Measurements from ENCODE around the gene ZNF319.

DNA sequence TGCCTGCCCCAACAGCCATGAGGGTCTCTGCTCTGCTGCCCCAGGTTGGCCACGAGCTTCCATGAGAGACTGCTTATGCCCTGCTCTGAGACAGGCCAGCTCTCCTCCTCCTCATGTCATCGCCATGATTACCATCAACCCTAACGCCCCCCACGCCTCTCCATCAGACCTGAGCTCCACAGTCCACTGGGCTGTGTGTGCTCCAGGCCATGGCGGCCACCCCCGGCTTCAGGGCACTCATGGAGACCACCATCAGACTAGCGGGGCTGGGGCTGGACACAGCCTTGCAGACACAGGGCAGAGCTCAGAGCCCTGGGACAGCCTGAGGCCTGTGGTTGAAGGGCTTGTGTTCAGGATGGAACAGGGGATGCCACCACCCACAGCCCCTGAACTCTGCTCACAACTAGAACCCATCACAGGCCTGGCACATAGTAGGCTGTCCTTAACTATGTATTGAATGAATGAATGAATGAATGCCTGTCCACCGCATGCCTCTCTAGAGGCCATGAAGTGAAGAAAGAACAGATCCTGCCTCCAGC is 44.1 kb downstream of the ZNF319 start:
- TF ChIP-seq, protein P1, sequence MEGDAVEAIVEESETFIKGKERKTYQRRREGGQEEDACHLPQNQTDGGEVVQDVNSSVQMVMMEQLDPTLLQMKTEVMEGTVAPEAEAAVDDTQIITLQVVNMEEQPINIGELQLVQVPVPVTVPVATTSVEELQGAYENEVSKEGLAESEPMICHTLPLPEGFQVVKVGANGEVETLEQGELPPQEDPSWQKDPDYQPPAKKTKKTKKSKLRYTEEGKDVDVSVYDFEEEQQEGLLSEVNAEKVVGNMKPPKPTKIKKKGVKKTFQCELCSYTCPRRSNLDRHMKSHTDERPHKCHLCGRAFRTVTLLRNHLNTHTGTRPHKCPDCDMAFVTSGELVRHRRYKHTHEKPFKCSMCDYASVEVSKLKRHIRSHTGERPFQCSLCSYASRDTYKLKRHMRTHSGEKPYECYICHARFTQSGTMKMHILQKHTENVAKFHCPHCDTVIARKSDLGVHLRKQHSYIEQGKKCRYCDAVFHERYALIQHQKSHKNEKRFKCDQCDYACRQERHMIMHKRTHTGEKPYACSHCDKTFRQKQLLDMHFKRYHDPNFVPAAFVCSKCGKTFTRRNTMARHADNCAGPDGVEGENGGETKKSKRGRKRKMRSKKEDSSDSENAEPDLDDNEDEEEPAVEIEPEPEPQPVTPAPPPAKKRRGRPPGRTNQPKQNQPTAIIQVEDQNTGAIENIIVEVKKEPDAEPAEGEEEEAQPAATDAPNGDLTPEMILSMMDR (IDR thresholded peaks at IDR 0.05) = no peak
- TF ChIP-seq POLR2A (IDR thresholded peaks at IDR 0.05) (no peak), POLR2AphosphoS5 (IDR thresholded peaks at IDR 0.05) (no peak), EP300 (IDR thresholded peaks at IDR 0.05) (no peak)
